Measurements from ENCODE around the gene CD3D.

The CD3D gene

DNA sequence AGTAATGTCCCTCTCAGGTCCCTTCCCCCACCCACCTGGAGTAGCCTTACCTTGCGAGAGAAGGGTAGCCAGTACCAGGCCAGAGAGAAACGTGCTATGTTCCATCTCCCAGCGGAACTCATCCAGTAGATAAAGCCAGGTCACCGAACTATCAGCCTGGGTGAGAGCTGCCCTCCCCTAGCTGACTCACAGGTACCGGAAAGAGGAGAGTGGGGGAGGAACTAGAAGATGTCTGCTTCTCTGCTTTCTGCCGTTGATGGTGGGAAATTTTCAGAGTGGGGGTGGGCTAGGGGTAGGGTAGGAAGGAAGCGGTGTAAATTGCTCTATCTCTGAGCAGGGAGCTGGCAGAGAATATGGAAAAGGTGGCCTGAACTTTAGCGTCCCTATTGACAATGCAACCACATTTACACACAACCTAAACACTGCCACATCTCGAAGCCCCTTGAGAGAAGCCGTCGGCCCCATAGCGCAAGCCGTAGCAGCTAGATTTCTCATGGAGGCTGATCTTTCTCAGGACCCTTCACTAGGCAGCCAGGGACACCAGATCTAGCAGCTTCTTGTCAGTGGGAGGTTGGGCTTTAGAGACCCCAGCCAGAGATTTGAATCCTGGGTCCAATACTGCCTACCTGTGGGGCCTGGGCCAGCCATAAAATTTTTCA lies at the start of gene CD3D:
Gene CD3D (minus strand): TSS at position 203 of the 659 bp plus-strand sequence. CDS start 98 bp downstream, at position 105.
- H3K9me3 Mint-ChIP-seq = no peaks in the 10 kb centered on the region
- intact Hi-C loops (cut with micrococcal nuclease) = no loop called here
- H3K4me3 Mint-ChIP-seq = no peak within 1 kb of the TSS

DNA sequence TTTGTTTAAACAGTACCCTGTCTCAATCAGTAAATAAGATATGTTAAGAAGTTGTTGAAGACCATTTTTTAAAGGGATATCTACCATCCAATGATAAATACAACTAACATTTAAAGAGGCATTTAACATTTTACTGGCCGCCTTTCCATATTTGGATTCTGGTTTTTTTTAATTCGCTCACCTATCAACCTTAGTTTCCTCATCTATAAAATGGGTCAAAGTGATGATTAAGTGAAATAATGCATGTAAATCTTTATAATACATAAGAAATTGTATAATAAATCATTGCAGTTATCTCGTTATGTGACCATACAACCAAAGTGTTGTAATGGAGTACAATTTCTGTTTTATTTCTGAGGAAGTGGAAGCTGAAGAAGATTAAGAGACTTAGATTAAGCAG lies 41.2 kb upstream of the CD3D start:
- no peak overlapping the region for H3K27ac Mint-ChIP-seq
- no peaks in the 10 kb centered on the region for H3K4me1 Mint-ChIP-seq (ENCODE audit: low read depth)
- peaks cover 97% of the 10 kb centered on the region for H3K36me3 Mint-ChIP-seq (ENCODE audit: low read depth)
- H3K9me3 Mint-ChIP-seq = no peaks in the 10 kb centered on the region
- H3K27me3 Mint-ChIP-seq = no peaks in the 10 kb centered on the region
- no peak overlapping the region for H3K4me3 Mint-ChIP-seq
- intact Hi-C loops (cut with micrococcal nuclease) = loop anchor here (5.0 kb wide), 1 partner anchor 114 kb away; no protein-coding TSS in a partner anchor

More for the DNA sequence above, at the start of gene CD3D:
- no peak within 1 kb of the TSS for H3K27ac Mint-ChIP-seq
- H3K27me3 Mint-ChIP-seq = peaks cover 15% of the 10 kb centered on the region
- H3K4me1 Mint-ChIP-seq (ENCODE audit: low read depth) = peaks cover 13% of the 10 kb centered on the region
- H3K36me3 Mint-ChIP-seq (ENCODE audit: low read depth) = no peaks in the 10 kb centered on the region

GRCh38 chr11:118382954-118383353 lies 40.4 kb upstream of the CD3D start:
- Mint-ChIP-seq H3K27me3 (no peaks in the 10 kb centered on the region), H3K27ac (no peak overlapping the region), H3K36me3 (ENCODE audit: low read depth) (peaks cover 97% of the 10 kb centered on the region), H3K9me3 (no peaks in the 10 kb centered on the region), H3K4me3 (no peak overlapping the region), H3K4me1 (ENCODE audit: low read depth) (no peaks in the 10 kb centered on the region)
- intact Hi-C loops (cut with micrococcal nuclease) = loop anchor here (5.0 kb wide), 1 partner anchor 114 kb away; no protein-coding TSS in a partner anchor

GRCh38 chr11:118380571-118380970 lies 38.1 kb upstream of the CD3D start:
- H3K4me1 Mint-ChIP-seq (ENCODE audit: low read depth) = no peaks in the 10 kb centered on the region
- no peak overlapping the region for H3K4me3 Mint-ChIP-seq
- intact Hi-C loops (cut with micrococcal nuclease) = loop anchor here (5.0 kb wide), 1 partner anchor 117 kb away; no protein-coding TSS in a partner anchor
- no peaks in the 10 kb centered on the region for H3K9me3 Mint-ChIP-seq
- no peaks in the 10 kb centered on the region for H3K27me3 Mint-ChIP-seq
- no peak overlapping the region for H3K27ac Mint-ChIP-seq
- H3K36me3 Mint-ChIP-seq (ENCODE audit: low read depth) = peaks cover 97% of the 10 kb centered on the region

- Mint-ChIP-seq H3K27me3 (no peaks in the 10 kb centered on the region), H3K27ac (no peak overlapping the region), H3K4me3 (no peak overlapping the region), H3K36me3 (ENCODE audit: low read depth) (peaks cover 97% of the 10 kb centered on the region), H3K4me1 (ENCODE audit: low read depth) (no peaks in the 10 kb centered on the region), H3K9me3 (no peaks in the 10 kb centered on the region)
- intact Hi-C loops (cut with micrococcal nuclease) = no loop called here
These were observed 37.0 kb upstream of the CD3D start for GRCh38 chr11:118379497-118379896.

GRCh38 chr11:118375978-118376377 lies 33.5 kb upstream of the CD3D start:
- intact Hi-C loops (cut with micrococcal nuclease) = no loop called here
- Mint-ChIP-seq H3K4me1 (ENCODE audit: low read depth) (no peaks in the 10 kb centered on the region), H3K4me3 (no peak overlapping the region), H3K36me3 (ENCODE audit: low read depth) (peaks cover 99% of the 10 kb centered on the region), H3K27ac (no peak overlapping the region), H3K27me3 (no peaks in the 10 kb centered on the region), H3K9me3 (no peaks in the 10 kb centered on the region)

- no peak overlapping the region for H3K27ac Mint-ChIP-seq
- H3K27me3 Mint-ChIP-seq = no peaks in the 10 kb centered on the region
- no peaks in the 10 kb centered on the region for H3K4me1 Mint-ChIP-seq (ENCODE audit: low read depth)
- no peaks in the 10 kb centered on the region for H3K9me3 Mint-ChIP-seq
- peaks cover 100% of the 10 kb centered on the region for H3K36me3 Mint-ChIP-seq (ENCODE audit: low read depth)
- intact Hi-C loops (cut with micrococcal nuclease) = no loop called here
- H3K4me3 Mint-ChIP-seq = no peak overlapping the region
These were observed 32.2 kb upstream of the CD3D start for GRCh38 chr11:118374729-118375128.

DNA sequence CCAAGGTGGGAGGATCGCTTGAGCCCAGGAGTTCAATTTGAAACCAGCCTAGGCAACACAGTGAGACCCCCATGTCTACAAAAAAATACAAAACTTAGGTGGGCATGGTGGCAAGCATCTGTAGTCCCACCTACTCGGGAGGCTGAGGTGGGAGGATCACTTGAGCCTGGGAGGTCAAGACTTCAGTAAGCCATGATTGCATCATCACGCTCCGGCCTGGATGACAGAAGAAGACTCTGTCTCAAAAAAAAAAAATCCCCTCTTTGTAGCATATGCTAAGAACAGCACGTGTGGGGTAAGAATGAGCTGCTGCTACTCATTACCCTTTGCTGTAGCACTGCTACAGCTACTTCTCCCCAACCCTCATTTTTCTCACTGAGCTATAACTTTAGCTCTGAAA lies 31.4 kb upstream of the CD3D start:
- Mint-ChIP-seq H3K27ac (no peak overlapping the region), H3K4me3 (no peak overlapping the region), H3K27me3 (no peaks in the 10 kb centered on the region), H3K9me3 (no peaks in the 10 kb centered on the region), H3K36me3 (ENCODE audit: low read depth) (peaks cover 100% of the 10 kb centered on the region), H3K4me1 (ENCODE audit: low read depth) (no peaks in the 10 kb centered on the region)
- intact Hi-C loops (cut with micrococcal nuclease) = no loop called here

GRCh38 chr11:118373263-118373662 lies 30.8 kb upstream of the CD3D start:
- Mint-ChIP-seq H3K27me3 (no peaks in the 10 kb centered on the region), H3K4me1 (ENCODE audit: low read depth) (no peaks in the 10 kb centered on the region), H3K4me3 (no peak overlapping the region), H3K36me3 (ENCODE audit: low read depth) (peaks cover 100% of the 10 kb centered on the region), H3K9me3 (no peaks in the 10 kb centered on the region), H3K27ac (no peak overlapping the region)
- intact Hi-C loops (cut with micrococcal nuclease) = no loop called here

DNA sequence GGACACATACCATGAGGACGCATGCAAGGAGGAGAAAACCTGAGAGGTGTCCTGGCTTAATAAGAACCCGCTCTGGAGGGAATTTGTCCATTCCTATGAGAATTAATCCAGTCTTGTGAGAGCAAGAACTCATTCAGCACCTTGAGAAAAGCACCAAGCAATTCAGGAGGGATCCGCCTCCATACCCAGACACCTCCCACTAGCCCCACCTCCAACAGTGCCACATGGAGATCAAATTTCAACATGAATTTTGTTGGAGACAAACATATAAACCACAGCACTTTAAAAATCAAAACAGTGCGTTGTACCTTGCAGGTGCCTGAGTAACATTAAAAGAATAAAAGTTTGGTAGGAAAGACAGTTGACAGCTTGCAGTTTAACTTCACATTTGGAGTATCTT lies 28.3 kb upstream of the CD3D start:
- Mint-ChIP-seq H3K36me3 (ENCODE audit: low read depth) (peaks cover 99% of the 10 kb centered on the region), H3K27me3 (no peaks in the 10 kb centered on the region), H3K27ac (no peak overlapping the region), H3K4me3 (no peak overlapping the region), H3K9me3 (no peaks in the 10 kb centered on the region), H3K4me1 (ENCODE audit: low read depth) (no peaks in the 10 kb centered on the region)
- intact Hi-C loops (cut with micrococcal nuclease) = no loop called here

- H3K36me3 Mint-ChIP-seq (ENCODE audit: low read depth) = peaks cover 93% of the 10 kb centered on the region
- H3K27me3 Mint-ChIP-seq = no peaks in the 10 kb centered on the region
- H3K4me3 Mint-ChIP-seq = no peak overlapping the region
- H3K27ac Mint-ChIP-seq = no peak overlapping the region
- H3K4me1 Mint-ChIP-seq (ENCODE audit: low read depth) = peaks cover 22% of the 10 kb centered on the region
- H3K9me3 Mint-ChIP-seq = no peaks in the 10 kb centered on the region
- intact Hi-C loops (cut with micrococcal nuclease) = no loop called here
These were observed 23.8 kb upstream of the CD3D start for GRCh38 chr11:118366287-118366686.

DNA sequence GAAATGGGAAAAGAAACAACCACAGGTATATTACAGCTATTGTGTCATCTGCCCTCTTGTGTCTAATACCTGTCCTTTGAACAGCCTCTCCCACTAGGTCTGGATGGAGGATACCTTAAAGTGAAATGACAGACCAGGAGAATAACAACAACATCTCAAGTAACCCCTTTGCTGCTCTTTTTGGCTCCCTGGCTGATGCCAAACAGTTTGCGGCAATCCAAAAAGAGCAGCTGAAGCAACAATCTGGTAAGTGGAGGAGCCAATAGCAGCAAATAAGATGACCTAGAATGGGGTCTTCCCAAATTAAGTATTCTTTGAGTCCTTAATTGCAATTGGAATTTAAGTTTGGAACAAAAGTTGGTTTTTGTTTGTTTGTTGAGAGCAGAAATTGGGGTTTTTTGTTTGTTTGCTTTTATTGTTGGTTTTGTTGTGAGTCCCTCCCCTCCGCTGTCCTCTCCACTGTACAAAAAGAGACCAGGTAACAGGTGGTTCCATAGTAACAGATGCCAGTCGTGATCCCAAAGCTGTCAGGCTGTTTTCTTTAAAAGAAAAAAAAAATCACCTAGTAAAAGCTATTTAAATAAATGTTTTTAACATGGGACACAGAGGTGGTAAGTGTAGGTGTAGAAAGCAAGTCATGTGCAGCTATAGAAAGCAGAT lies 22.6 kb upstream of the CD3D start:
- Mint-ChIP-seq H3K4me3 (no peak overlapping the region), H3K27me3 (no peaks in the 10 kb centered on the region), H3K36me3 (ENCODE audit: low read depth) (peaks cover 81% of the 10 kb centered on the region), H3K27ac (no peak overlapping the region), H3K9me3 (no peaks in the 10 kb centered on the region), H3K4me1 (ENCODE audit: low read depth) (peaks cover 33% of the 10 kb centered on the region)
- intact Hi-C loops (cut with micrococcal nuclease) = no loop called here

GRCh38 chr11:118359295-118359958 lies 16.9 kb upstream of the CD3D start, which contains the start of gene UBE4A:
Gene UBE4A (plus strand): TSS chr11:118359600. CDS start chr11:118365081, 5,481 bp downstream.
- H3K27me3 Mint-ChIP-seq = peaks cover 5% of the 10 kb centered on the region
- intact Hi-C loops (cut with micrococcal nuclease) = loop anchor here (2.0 kb wide), 1 partner anchor 217 kb away; no protein-coding TSS in a partner anchor
- peaks cover 35% of the 10 kb centered on the region for H3K36me3 Mint-ChIP-seq (ENCODE audit: low read depth)
- peak within 1 kb of the TSS; percentile 93 for H3K27ac Mint-ChIP-seq
- peaks cover 47% of the 10 kb centered on the region for H3K4me1 Mint-ChIP-seq (ENCODE audit: low read depth)
- peak within 1 kb of the TSS; percentile 93 for H3K4me3 Mint-ChIP-seq
- H3K9me3 Mint-ChIP-seq = no peaks in the 10 kb centered on the region

DNA sequence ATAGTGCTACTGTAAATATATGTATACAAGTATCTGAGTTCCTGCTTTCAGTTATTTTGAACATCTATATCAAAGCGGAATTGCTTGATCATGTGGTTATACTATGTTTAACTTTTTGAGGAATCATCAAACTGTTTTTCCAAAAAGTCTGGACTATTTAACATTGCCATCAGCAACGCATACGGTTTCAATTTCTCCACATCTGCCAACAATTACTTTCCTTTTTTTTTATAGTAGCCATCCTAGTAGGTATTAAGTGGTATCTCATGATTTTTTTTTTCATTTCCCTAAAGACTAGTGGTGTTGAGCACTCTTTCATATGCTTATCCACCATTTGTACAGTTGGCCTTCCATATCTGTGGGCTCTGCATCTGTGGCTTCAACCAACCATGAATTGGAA lies 15.6 kb upstream of the CD3D start:
- Mint-ChIP-seq H3K9me3 (no peaks in the 10 kb centered on the region), H3K4me1 (ENCODE audit: low read depth) (peaks cover 42% of the 10 kb centered on the region)
- intact Hi-C loops (cut with micrococcal nuclease) = loop anchor here (2.0 kb wide), 1 partner anchor 215 kb away; no protein-coding TSS in a partner anchor

More for the DNA sequence above, 15.6 kb upstream of the CD3D start:
- peaks cover 24% of the 10 kb centered on the region for H3K36me3 Mint-ChIP-seq (ENCODE audit: low read depth)
- H3K27ac Mint-ChIP-seq = no peak overlapping the region
- no peak overlapping the region for H3K4me3 Mint-ChIP-seq
- peaks cover 5% of the 10 kb centered on the region for H3K27me3 Mint-ChIP-seq

All from dendritic cell treated with granulocyte-macrophage colony-stimulating factor and Interleukin-4, amounts not matched to agents 40 ng/mL and 50 ng/mL, for 4 days (primary cell).